ENCODE results near the gene TMEM51.

The TMEM51 gene

GRCh38 chr1:15128520-15129313 is 24.8 kb upstream of the TMEM51 start:
- TF ChIP-seq TAF1 (IDR thresholded peaks at IDR 0.05; ENCODE audit: borderline replicate concordance, insufficient read depth, low read length) (no peak), SIN3A (IDR thresholded peaks at IDR 0.05; ENCODE audit: borderline replicate concordance, insufficient read depth, low read length) (no peak), POLR2AphosphoS5 (IDR thresholded peaks at IDR 0.05; ENCODE audit: low read depth, low read length) (no peak)

GRCh38 chr1:15129944-15130343 is 23.6 kb upstream of the TMEM51 start:
- TF ChIP-seq POLR2AphosphoS5 (IDR thresholded peaks at IDR 0.05; ENCODE audit: low read depth, low read length) (no peak), FOXP2 (optimal IDR thresholded peaks at IDR 0.05; ENCODE audit: borderline replicate concordance, extremely low read depth, extremely low read length, insufficient read depth) (no peak), TAF1 (IDR thresholded peaks at IDR 0.05; ENCODE audit: borderline replicate concordance, insufficient read depth, low read length) (no peak), REST (IDR thresholded peaks at IDR 0.05; ENCODE audit: insufficient read depth in 1 of 2, low read depth in 2 of 2, low read length in 2 of 2) (no peak), SIN3A (IDR thresholded peaks at IDR 0.05; ENCODE audit: borderline replicate concordance, insufficient read depth, low read length) (no peak)

- no peak for TF ChIP-seq REST (IDR thresholded peaks at IDR 0.05; ENCODE audit: insufficient read depth in 1 of 2, low read depth in 2 of 2, low read length in 2 of 2)
- TF ChIP-seq POLR2AphosphoS5 (IDR thresholded peaks at IDR 0.05; ENCODE audit: low read depth, low read length), result no peak
- no peak for TF ChIP-seq FOXP2 (optimal IDR thresholded peaks at IDR 0.05; ENCODE audit: borderline replicate concordance, extremely low read depth, extremely low read length, insufficient read depth)
- TF ChIP-seq TAF1 (IDR thresholded peaks at IDR 0.05; ENCODE audit: borderline replicate concordance, insufficient read depth, low read length), result no peak
- no peak for TF ChIP-seq SIN3A (IDR thresholded peaks at IDR 0.05; ENCODE audit: borderline replicate concordance, insufficient read depth, low read length)
These were observed 22.9 kb upstream of the TMEM51 start for GRCh38 chr1:15130607-15131006.

GRCh38 chr1:15132965-15133364 is 20.6 kb upstream of the TMEM51 start:
- no peak for TF ChIP-seq TAF1 (IDR thresholded peaks at IDR 0.05; ENCODE audit: borderline replicate concordance, insufficient read depth, low read length)
- TF ChIP-seq FOXP2 (optimal IDR thresholded peaks at IDR 0.05; ENCODE audit: borderline replicate concordance, extremely low read depth, extremely low read length, insufficient read depth), result no peak
- no peak for TF ChIP-seq SIN3A (IDR thresholded peaks at IDR 0.05; ENCODE audit: borderline replicate concordance, insufficient read depth, low read length)
- TF ChIP-seq REST (IDR thresholded peaks at IDR 0.05; ENCODE audit: insufficient read depth in 1 of 2, low read depth in 2 of 2, low read length in 2 of 2), result no peak
- no peak for TF ChIP-seq POLR2AphosphoS5 (IDR thresholded peaks at IDR 0.05; ENCODE audit: low read depth, low read length)

GRCh38 chr1:15134285-15134684 is 19.3 kb upstream of the TMEM51 start:
- no peak for TF ChIP-seq REST (IDR thresholded peaks at IDR 0.05; ENCODE audit: insufficient read depth in 1 of 2, low read depth in 2 of 2, low read length in 2 of 2)
